Neural cell (in vitro differentiated cells): Measurements from ENCODE around the gene VPS33A.
A peak's percentile ranks its signal among the peaks of the same experiment; 100 is the strongest.

Source experiments
- EP300 ChIP-seq: fragments of 450-650 bp; conservative IDR thresholded peaks from 2 replicates; pipeline ENCODE4 v1.6.1; 2014; ENCODE audit warnings: antibody characterized with exemption, mild to moderate bottlenecking, moderate library complexity; ENCODE audit not compliant: poor library complexity, severe bottlenecking
- EZH2 ChIP-seq: fragments of 200-600, 300-800 bp; shearing (Covaris generic), sonication (generic); IDR thresholded peaks from 2 replicates; pipeline ENCODE4 v1.6.1; 2014; ENCODE audit warnings: antibody characterized with exemption, low read length, borderline replicate concordance, mild to moderate bottlenecking; ENCODE audit not compliant: insufficient read depth, poor library complexity, severe bottlenecking
- MXI1 ChIP-seq: fragments of 450-650 bp; conservative IDR thresholded peaks from 2 replicates; pipeline ENCODE4 v1.6.1; 2014; ENCODE audit warnings: antibody characterized with exemption, mild to moderate bottlenecking; ENCODE audit not compliant: poor library complexity, severe bottlenecking
- POLR2AphosphoS5 ChIP-seq: IDR thresholded peaks from 2 replicates; pipeline ENCODE4 v1.6.1; 2012
- RAD21 ChIP-seq: fragments of 450-650 bp; conservative IDR thresholded peaks from 2 replicates; pipeline ENCODE4 v1.6.1; 2014; ENCODE audit warnings: antibody characterized with exemption, mild to moderate bottlenecking, moderate library complexity
- TF ChIP-seq, protein P1 (sequence below): fragments of 450-650 bp; IDR thresholded peaks from 2 replicates; pipeline ENCODE4 v1.5.1; 2014; ENCODE audit warnings: antibody characterized with exemption, mild to moderate bottlenecking, moderate library complexity; ENCODE audit not compliant: poor library complexity, severe bottlenecking
- TF ChIP-seq, protein P2 (sequence below): IDR thresholded peaks from 2 replicates; pipeline ENCODE4 v1.6.1; 2012; ENCODE audit warnings: borderline replicate concordance

DNA sequence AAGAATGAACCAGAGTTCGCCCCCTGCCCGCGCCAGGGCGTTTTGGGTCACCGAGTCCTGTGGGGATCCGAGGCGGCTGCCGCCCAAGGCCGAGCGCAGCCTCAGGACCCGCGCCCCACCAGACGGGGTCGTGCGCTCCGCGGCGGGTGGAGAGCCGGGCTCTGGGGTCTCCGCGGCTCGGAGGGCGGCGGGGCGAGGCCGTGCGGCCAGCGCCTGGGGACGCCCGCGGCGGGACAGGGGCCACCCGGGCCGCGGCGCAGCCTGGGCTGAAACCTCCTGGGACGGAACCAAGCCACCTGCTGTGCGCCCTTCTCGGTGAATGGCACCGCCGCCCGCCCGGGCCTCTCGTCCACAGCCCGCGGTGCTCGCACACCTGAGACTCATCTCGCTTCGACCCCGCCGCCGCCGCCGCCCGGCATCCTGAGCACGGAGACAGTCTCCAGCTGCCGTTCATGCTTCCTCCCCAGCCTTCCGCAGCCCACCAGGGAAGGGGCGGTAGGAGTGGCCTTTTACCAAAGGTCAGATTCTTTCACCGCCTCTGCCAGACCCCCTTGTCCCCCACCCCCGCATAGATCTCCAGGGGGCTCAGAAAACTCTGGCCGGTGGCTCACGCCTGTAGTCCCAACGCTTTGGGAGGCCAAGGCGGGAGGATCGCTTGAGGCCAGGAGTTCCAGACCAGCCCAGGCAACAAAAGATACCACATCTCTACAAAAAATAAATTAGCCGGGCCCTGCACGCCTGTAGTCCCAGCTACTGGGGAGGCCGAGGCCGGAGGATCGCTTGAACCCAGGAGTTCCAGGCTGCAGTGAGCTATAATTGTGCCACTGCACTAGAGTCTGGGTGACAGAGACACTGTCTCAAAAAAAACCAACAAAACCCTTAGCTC, 61.9 kb downstream of the VPS33A start:
- no peak for TF ChIP-seq RAD21
- TF ChIP-seq, protein P1, sequence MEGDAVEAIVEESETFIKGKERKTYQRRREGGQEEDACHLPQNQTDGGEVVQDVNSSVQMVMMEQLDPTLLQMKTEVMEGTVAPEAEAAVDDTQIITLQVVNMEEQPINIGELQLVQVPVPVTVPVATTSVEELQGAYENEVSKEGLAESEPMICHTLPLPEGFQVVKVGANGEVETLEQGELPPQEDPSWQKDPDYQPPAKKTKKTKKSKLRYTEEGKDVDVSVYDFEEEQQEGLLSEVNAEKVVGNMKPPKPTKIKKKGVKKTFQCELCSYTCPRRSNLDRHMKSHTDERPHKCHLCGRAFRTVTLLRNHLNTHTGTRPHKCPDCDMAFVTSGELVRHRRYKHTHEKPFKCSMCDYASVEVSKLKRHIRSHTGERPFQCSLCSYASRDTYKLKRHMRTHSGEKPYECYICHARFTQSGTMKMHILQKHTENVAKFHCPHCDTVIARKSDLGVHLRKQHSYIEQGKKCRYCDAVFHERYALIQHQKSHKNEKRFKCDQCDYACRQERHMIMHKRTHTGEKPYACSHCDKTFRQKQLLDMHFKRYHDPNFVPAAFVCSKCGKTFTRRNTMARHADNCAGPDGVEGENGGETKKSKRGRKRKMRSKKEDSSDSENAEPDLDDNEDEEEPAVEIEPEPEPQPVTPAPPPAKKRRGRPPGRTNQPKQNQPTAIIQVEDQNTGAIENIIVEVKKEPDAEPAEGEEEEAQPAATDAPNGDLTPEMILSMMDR, result peak; percentile 16
- TF ChIP-seq EZH2, result no peak
- TF ChIP-seq POLR2AphosphoS5, result no peak
- TF ChIP-seq EP300, result no peak
- no peak for TF ChIP-seq MXI1
- TF ChIP-seq, protein P2, sequence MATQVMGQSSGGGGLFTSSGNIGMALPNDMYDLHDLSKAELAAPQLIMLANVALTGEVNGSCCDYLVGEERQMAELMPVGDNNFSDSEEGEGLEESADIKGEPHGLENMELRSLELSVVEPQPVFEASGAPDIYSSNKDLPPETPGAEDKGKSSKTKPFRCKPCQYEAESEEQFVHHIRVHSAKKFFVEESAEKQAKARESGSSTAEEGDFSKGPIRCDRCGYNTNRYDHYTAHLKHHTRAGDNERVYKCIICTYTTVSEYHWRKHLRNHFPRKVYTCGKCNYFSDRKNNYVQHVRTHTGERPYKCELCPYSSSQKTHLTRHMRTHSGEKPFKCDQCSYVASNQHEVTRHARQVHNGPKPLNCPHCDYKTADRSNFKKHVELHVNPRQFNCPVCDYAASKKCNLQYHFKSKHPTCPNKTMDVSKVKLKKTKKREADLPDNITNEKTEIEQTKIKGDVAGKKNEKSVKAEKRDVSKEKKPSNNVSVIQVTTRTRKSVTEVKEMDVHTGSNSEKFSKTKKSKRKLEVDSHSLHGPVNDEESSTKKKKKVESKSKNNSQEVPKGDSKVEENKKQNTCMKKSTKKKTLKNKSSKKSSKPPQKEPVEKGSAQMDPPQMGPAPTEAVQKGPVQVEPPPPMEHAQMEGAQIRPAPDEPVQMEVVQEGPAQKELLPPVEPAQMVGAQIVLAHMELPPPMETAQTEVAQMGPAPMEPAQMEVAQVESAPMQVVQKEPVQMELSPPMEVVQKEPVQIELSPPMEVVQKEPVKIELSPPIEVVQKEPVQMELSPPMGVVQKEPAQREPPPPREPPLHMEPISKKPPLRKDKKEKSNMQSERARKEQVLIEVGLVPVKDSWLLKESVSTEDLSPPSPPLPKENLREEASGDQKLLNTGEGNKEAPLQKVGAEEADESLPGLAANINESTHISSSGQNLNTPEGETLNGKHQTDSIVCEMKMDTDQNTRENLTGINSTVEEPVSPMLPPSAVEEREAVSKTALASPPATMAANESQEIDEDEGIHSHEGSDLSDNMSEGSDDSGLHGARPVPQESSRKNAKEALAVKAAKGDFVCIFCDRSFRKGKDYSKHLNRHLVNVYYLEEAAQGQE, result no peak
